Peyer's patch (tissue), 4 donors: ENCODE measurements around the gene CYBA.

Experiments used
- POLR2A ChIP-seq, 2 donors: fragments of 450-650 bp; IDR thresholded peaks; one replicate each; pipeline ENCODE4 v1.5.1; 2017; ENCODE audit warnings: antibody characterized with exemption in 2 of 2, mild to moderate bottlenecking in 2 of 2, moderate library complexity in 2 of 2
- TF ChIP-seq, protein P1 (sequence below), 6 experiments: fragments of 450-650 bp in 4 of 6; fragments of 200-600 bp in 2 of 6; sonication (generic) in 1 of 6; IDR thresholded peaks; one replicate each; pipeline ENCODE4 v1.5.1; 2017 to 2019; ENCODE audit warnings: antibody characterized with exemption in 6 of 6, mild to moderate bottlenecking in 3 of 6, moderate library complexity in 1 of 6

DNA sequence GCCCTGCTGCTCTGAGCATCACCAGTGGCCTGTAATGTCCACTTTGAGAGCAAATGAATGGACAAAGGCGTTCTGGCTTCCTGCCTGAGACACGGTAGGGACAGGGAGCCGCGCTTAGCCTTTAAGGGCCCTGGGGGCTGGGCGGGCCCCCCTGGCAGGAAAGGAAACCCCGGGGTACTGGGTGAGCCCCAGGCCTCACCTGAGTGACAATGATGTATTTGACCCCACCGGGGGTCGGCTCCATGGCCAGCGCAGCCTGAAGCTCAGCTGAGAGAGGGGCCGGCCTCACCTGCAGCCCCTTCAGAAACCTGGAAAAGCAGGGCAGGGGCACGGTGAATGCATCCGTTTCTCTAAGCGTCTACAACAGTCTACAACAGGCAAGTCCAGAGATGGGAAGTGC, 2.2 kb upstream of the CYBA start:
- TF ChIP-seq, protein P1, sequence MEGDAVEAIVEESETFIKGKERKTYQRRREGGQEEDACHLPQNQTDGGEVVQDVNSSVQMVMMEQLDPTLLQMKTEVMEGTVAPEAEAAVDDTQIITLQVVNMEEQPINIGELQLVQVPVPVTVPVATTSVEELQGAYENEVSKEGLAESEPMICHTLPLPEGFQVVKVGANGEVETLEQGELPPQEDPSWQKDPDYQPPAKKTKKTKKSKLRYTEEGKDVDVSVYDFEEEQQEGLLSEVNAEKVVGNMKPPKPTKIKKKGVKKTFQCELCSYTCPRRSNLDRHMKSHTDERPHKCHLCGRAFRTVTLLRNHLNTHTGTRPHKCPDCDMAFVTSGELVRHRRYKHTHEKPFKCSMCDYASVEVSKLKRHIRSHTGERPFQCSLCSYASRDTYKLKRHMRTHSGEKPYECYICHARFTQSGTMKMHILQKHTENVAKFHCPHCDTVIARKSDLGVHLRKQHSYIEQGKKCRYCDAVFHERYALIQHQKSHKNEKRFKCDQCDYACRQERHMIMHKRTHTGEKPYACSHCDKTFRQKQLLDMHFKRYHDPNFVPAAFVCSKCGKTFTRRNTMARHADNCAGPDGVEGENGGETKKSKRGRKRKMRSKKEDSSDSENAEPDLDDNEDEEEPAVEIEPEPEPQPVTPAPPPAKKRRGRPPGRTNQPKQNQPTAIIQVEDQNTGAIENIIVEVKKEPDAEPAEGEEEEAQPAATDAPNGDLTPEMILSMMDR (IDR thresholded peaks at IDR 0.05) = no peak
- TF ChIP-seq POLR2A (IDR thresholded peaks at IDR 0.05) = no peak
